ENCODE measurements around the gene ATIC.
"Not testable (repeated sequence)": the region's sequence is repeated elsewhere in the genome, so short reads cannot be mapped to it uniquely, and the experiment has no call there.

ATIC gene

DNA sequence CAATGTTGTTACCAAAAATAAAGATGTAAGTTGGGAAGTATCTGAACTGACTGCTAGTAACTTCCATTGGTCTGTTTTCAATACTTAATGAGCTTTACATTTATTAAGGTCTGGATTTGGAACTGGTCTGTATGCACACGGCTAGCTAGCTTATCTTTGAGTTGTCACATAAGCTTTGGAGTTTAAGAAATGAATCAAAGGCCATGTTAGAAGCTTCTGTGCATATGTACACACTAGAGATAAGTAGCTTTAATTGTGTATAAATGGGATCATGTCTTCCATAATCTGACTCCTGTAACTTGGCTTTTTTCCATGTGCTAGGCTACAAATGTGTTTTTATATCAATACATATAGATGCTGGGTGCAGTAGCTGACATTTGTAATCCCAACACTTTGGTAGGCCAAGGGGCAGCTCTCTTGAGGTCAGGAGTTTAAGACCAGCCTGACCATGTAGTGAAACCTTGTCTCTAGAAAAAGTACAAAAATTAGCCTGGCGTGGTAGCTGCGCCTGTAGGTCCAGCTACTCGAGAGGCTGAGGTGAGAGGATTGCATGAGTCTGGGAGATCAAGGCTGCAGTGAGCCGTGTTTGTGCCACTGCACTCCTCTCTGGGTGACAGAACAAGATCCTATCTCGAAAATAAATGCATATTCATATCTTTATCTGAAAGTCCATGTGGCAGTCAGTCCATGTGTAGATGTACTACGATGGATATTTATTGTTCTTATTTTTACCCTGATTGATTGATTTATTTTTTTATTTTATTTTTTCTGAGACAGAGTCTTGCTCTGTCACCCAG lies 27.2 kb downstream of the ATIC start:
- Mint-ChIP-seq H3K36me3 (ENCODE audit: low read depth) (peaks cover 92% of the 10 kb centered on the region), H3K4me1 (ENCODE audit: low read depth) (no peaks in the 10 kb centered on the region)

DNA sequence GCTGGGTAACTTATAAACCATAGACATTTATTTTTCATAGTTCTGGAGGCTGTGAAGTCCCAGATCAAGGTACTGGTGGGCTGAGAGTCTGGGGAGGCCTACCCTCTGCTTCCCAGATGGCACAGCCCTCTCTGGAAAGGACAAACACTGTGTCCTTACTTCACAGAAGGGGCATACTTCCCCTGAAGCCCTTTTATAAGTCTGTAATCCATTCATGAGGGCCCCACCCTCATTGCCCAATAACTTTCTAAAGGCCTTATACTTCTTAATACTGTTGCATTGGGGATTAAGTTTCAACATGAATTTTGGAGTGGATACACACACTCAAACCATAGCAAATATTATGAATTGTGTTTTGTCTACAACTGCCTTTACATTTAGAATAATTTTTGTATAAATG lies 36.0 kb downstream of the ATIC start:
- no peaks in the 10 kb centered on the region for H3K27me3 Mint-ChIP-seq
- no peaks in the 10 kb centered on the region for H3K9me3 Mint-ChIP-seq
- no peak overlapping the region for H3K4me3 Mint-ChIP-seq
- peaks cover 86% of the 10 kb centered on the region for H3K36me3 Mint-ChIP-seq (ENCODE audit: low read depth)
- H3K27ac Mint-ChIP-seq, result no peak overlapping the region
- H3K4me1 Mint-ChIP-seq (ENCODE audit: low read depth), result no peaks in the 10 kb centered on the region

More for the DNA sequence above, 27.2 kb downstream of the ATIC start:
- H3K9me3 Mint-ChIP-seq, result no peaks in the 10 kb centered on the region
- H3K4me3 Mint-ChIP-seq, result no peak overlapping the region
- H3K27ac Mint-ChIP-seq, result no peak overlapping the region
- H3K27me3 Mint-ChIP-seq, result no peaks in the 10 kb centered on the region

DNA sequence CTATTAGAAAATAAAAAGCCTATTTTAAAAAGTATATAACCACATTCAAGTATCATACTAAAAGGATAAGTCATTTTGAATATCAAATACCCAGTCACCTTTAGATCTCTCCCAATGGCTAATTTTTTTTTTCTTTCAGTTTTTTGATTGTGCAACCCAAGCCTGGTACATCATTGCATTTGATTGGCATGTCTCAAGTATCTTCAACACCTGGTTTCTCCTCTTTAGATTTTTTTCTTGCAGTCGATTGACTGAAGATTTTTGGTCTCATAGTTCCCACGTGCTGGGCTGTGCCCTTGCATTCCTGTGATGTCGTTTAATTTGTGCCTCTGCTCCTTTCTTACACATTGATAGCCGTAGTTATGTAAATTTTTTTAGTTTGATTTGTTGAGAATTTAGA lies 40.7 kb downstream of the ATIC start:
- H3K27ac Mint-ChIP-seq, result no peak overlapping the region
- no peaks in the 10 kb centered on the region for H3K9me3 Mint-ChIP-seq
- H3K4me1 Mint-ChIP-seq (ENCODE audit: low read depth), result no peaks in the 10 kb centered on the region
- H3K27me3 Mint-ChIP-seq, result no peaks in the 10 kb centered on the region
- H3K36me3 Mint-ChIP-seq (ENCODE audit: low read depth), result peaks cover 71% of the 10 kb centered on the region
- H3K4me3 Mint-ChIP-seq, result no peak overlapping the region

DNA sequence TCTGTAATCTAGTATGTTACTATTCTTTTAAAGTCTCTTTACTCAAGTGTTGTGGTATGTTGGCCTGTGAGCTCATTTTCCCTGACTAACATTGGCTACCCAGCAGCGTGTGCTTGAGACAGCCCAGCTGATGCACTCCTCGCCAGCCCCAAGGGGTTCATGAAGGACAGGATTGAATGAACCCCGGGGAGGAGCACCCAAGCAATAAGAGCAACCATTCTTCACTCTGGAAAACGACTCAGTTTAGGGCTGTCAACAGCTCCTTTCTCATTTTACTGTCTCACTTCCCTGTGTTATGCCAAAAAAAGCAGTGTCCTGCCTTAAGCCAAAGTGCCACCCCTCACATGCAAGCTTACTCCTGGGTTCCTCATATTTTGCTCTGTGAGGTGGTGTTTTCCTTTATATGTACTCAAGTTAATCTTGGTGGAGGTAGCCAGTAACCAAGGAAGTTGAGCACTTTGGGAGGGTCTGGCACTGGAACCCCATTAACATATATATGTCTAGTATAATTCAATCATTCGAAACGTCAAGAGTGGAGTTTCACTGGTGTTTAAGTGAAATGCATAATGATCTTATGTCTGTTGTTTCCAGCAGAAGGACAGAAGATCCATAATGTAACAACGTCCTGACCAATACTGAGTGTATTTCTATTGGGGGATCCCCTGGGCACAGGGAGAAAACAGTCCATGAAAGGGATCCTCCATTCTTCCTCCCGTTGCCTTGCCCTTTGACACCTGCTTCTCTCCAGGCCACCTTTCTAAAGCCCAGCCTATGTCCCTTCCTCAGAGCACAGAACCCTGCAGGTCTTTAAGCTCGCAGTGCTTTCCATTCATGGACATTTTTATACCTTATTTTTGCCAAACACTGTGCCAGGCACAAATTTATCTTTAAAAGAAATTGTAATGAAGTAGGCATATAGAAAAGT lies 43.2 kb downstream of the ATIC start:
- H3K9me3 Mint-ChIP-seq, result no peaks in the 10 kb centered on the region
- no peaks in the 10 kb centered on the region for H3K4me1 Mint-ChIP-seq (ENCODE audit: low read depth)
- no peaks in the 10 kb centered on the region for H3K27me3 Mint-ChIP-seq
- no peak overlapping the region for H3K27ac Mint-ChIP-seq
- H3K36me3 Mint-ChIP-seq (ENCODE audit: low read depth), result peaks cover 66% of the 10 kb centered on the region
- no peak overlapping the region for H3K4me3 Mint-ChIP-seq

DNA sequence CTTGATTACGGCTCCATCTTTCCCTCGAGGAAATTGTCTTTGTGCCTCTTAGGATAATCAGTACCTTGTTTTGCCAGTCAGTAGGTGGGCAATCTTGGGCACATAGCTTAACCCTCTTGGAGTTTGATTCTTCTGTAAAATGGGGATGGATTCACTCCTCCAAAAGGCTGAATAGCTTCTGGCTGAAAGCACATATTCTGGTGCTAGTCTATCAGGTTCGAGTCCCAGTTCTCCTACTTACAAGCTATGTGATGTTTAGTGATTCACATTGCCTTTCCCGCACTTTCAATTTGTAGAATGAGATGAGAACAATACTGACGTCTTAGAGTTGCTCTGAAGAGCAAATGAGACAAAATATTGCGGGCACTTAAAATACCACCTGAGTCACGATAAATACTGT lies 43.9 kb downstream of the ATIC start:
- no peaks in the 10 kb centered on the region for H3K27me3 Mint-ChIP-seq
- H3K4me1 Mint-ChIP-seq (ENCODE audit: low read depth), result no peaks in the 10 kb centered on the region
- peaks cover 66% of the 10 kb centered on the region for H3K36me3 Mint-ChIP-seq (ENCODE audit: low read depth)
- H3K9me3 Mint-ChIP-seq, result no peaks in the 10 kb centered on the region
- H3K4me3 Mint-ChIP-seq, result no peak overlapping the region
- H3K27ac Mint-ChIP-seq, result no peak overlapping the region

DNA sequence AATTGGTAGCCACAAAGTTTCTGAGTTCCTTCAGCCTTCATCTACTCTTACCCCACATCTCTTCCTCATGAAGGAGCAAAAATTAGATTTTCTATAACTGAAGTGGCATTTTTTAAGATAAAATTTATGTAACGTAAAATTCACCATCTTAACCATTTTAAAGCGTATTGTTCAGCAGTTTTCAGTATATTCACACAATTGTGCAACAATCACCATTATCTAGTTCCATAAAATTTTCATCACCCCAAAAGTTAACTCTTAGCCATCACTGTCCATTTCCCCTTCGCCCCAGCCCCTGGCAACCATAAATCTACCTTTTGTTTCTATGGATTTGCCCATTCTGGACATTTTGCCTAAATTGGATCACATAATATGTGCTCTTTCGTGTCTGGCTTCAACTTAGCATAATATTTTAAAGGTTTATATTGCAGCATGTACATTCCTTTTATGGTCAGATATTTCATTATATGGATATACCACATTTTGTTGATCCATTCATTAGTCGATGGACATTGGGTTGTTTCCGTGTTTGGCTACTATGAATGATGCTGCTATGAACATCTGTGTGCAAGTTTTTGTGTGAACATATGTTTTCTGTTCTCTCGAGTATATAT lies 44.6 kb downstream of the ATIC start:
- H3K4me3 Mint-ChIP-seq, result no peak overlapping the region
- H3K27me3 Mint-ChIP-seq, result no peaks in the 10 kb centered on the region
- H3K27ac Mint-ChIP-seq, result no peak overlapping the region

DNA sequence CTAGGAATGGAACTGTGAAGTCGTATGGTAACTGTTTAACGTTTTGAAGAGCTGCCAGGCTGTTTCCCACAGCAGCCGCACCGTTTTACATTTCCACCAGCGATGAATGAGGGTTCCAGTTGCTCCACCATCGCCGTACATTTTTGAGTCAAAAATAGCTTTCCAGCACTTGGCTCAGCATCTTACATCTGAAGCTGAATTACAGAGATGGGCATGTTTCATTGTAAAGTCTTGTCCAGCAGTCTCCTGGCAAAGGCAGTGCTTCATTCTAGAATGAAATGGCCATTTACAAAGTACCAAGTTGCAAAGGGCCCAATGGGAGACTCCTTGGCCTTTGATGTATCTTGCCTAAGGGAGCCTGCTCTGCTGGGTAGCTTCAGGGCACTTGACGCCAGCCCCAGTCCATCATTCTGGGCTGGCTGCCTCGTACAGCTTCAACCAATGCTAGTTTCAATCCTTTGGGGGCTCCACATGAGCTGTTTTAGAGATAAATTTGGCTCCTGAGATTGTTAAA lies 45.1 kb downstream of the ATIC start:
- no peak overlapping the region for H3K27ac Mint-ChIP-seq
- H3K4me1 Mint-ChIP-seq (ENCODE audit: low read depth), result no peaks in the 10 kb centered on the region
- no peak overlapping the region for H3K4me3 Mint-ChIP-seq
- no peaks in the 10 kb centered on the region for H3K9me3 Mint-ChIP-seq
- no peaks in the 10 kb centered on the region for H3K27me3 Mint-ChIP-seq
- peaks cover 62% of the 10 kb centered on the region for H3K36me3 Mint-ChIP-seq (ENCODE audit: low read depth)

More for the DNA sequence above, 44.6 kb downstream of the ATIC start:
- Mint-ChIP-seq H3K4me1 (ENCODE audit: low read depth) (no peaks in the 10 kb centered on the region), H3K36me3 (ENCODE audit: low read depth) (peaks cover 62% of the 10 kb centered on the region), H3K9me3 (no peaks in the 10 kb centered on the region)

DNA sequence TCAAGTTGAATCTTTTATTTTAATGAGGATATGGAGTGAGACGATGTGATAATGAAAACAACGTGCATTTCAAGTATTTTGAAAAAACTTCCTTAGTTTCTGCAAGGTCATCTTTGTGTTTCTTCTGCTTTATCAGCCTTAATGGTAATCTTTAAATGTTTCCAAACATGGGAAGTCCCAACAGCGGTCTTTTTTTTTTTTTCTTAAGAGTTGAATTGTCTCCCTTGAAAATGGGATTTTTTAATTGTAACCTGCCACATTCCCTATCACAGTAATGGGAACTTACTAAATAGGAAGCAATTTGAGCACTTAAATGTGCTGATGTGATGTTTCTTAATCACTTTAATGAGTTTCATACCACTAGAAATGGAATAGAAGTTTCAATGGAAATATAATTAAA lies 45.8 kb downstream of the ATIC start:
- Mint-ChIP-seq H3K27me3 (no peaks in the 10 kb centered on the region), H3K4me3 (no peak overlapping the region), H3K27ac (no peak overlapping the region), H3K9me3 (no peaks in the 10 kb centered on the region), H3K36me3 (ENCODE audit: low read depth) (peaks cover 66% of the 10 kb centered on the region), H3K4me1 (ENCODE audit: low read depth) (no peaks in the 10 kb centered on the region)

DNA sequence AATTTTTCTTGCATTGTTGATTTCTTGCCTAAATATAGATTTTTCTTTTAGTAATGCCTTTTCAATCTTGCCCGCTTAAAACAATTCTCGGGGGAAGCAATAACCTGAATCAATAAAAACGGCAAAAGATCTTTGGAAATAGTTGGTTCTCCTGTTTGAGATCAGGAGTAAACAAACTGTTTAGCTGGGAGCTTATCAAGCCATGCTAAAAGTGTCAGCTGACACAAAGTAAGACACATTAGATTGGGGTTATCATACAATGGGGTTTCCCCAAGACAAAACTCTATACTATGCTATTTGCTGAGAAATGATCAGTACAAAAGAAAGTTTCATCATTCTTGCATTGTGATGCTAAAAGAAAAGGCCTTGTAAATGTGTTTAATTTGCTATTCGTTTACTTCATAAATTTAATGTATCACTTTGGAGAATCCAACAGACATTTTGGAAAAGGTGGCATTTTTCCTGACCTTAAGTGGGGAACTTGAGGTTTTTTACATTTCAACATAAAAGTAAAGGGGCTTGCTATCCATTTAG lies 46.5 kb downstream of the ATIC start:
- H3K27ac Mint-ChIP-seq, result no peak overlapping the region
- peaks cover 63% of the 10 kb centered on the region for H3K36me3 Mint-ChIP-seq (ENCODE audit: low read depth)
- no peak overlapping the region for H3K4me3 Mint-ChIP-seq
- no peaks in the 10 kb centered on the region for H3K9me3 Mint-ChIP-seq
- H3K27me3 Mint-ChIP-seq, result no peaks in the 10 kb centered on the region
- no peaks in the 10 kb centered on the region for H3K4me1 Mint-ChIP-seq (ENCODE audit: low read depth)

DNA sequence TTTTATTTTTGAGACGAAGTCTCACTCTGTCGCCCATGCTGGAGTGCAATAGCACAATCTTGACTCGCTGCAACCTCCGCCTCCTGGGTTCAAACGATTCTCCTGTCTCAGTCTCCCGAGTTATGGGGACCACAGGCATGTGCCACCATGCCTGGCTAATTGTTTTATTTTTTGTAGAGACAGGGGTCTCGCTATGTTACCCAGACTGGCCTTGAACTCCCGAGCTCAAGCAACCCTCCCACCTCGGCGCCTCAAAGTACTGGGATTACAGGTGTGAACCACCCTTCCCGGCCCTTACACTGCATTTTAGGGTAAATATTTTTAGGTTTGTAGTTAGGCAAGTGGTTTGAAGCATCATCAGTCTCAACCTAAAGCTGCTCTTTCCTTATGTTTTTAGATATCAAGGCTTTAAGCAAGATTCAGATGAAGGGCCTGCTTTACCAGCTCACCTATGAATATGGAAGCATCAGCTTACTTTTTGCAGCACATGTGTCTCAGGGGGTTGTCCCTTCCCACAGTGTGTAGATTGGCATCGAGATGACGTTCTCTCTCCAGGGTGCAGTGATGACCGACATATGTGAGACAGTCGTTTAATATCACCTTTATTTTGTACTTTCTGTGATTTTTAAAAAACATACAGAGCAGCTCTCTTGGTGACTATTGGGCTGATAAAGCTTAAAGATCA lies 47.2 kb downstream of the ATIC start:
- H3K4me3 Mint-ChIP-seq, result no peak overlapping the region

DNA sequence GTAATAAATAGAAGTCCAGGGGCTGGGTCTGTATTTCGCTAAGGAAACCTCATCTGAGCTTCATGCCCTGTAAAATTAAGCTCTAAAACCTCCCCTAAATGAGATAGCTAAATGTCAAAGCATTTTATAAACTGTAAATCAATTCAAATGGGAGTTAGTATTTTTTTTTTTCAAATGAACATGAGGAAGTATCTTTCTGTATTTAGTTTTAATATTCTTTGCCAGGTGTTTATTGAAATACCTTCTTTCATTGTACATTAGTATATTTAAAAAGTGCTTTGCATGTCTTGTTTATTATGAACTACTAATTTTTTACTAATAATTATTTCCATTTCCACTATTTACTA lies 47.7 kb downstream of the ATIC start:
- Mint-ChIP-seq H3K36me3 (ENCODE audit: low read depth) (peaks cover 69% of the 10 kb centered on the region), H3K27me3 (no peaks in the 10 kb centered on the region), H3K4me3 (no peak overlapping the region), H3K27ac (no peak overlapping the region), H3K9me3 (no peaks in the 10 kb centered on the region), H3K4me1 (ENCODE audit: low read depth) (no peaks in the 10 kb centered on the region)

More for the DNA sequence above, 47.2 kb downstream of the ATIC start:
- peaks cover 69% of the 10 kb centered on the region for H3K36me3 Mint-ChIP-seq (ENCODE audit: low read depth)
- no peaks in the 10 kb centered on the region for H3K9me3 Mint-ChIP-seq
- no peak overlapping the region for H3K27ac Mint-ChIP-seq
- H3K4me1 Mint-ChIP-seq (ENCODE audit: low read depth), result no peaks in the 10 kb centered on the region
- H3K27me3 Mint-ChIP-seq, result no peaks in the 10 kb centered on the region

DNA sequence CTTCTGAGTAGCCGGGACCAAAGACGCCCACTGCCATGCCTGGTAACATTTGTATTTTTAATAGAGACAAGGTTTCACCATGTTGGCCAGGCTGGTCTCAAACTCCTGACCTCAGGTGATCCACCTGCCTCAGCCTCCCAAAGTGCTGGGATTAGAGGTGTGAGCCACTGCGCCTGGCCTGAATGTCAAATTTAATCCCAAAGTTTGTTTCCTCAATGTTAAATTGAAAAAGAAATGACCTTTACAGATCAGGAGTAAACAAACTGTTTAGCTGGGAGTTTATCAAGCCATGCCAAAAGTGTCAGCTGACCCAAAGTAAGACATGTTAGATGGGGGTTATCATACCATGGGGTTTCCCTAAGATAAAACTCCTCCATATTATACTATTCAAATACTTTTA lies 48.2 kb downstream of the ATIC start:
- H3K9me3 Mint-ChIP-seq; H3K4me1 Mint-ChIP-seq (ENCODE audit: low read depth); H3K27me3 Mint-ChIP-seq; H3K27ac Mint-ChIP-seq; H3K4me3 Mint-ChIP-seq: not testable (repeated sequence)
- peaks cover 71% of the 10 kb centered on the region for H3K36me3 Mint-ChIP-seq (ENCODE audit: low read depth)

DNA sequence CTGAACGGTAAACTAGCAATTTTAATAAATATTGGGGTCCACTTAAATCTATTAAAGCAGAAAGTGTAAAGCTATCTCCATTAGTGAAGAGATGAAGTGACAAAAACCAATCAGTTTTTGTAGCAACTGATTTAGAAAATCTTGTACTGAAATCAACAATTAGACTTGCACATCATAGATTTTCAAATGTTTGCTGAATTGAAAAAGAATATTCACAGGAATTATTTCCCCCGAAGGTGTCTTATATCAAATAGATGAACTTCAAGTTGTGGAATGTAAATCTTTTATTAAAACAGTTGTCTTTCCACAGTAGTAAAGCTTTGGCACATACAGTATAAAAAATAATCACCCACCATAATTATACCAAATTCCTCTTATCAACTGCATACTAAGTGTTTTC lies 48.7 kb downstream of the ATIC start:
- no peak overlapping the region for H3K27ac Mint-ChIP-seq
- H3K4me3 Mint-ChIP-seq, result no peak overlapping the region
- no peaks in the 10 kb centered on the region for H3K27me3 Mint-ChIP-seq
- H3K36me3 Mint-ChIP-seq (ENCODE audit: low read depth), result peaks cover 66% of the 10 kb centered on the region
- H3K9me3 Mint-ChIP-seq, result no peaks in the 10 kb centered on the region
- H3K4me1 Mint-ChIP-seq (ENCODE audit: low read depth), result no peaks in the 10 kb centered on the region

DNA sequence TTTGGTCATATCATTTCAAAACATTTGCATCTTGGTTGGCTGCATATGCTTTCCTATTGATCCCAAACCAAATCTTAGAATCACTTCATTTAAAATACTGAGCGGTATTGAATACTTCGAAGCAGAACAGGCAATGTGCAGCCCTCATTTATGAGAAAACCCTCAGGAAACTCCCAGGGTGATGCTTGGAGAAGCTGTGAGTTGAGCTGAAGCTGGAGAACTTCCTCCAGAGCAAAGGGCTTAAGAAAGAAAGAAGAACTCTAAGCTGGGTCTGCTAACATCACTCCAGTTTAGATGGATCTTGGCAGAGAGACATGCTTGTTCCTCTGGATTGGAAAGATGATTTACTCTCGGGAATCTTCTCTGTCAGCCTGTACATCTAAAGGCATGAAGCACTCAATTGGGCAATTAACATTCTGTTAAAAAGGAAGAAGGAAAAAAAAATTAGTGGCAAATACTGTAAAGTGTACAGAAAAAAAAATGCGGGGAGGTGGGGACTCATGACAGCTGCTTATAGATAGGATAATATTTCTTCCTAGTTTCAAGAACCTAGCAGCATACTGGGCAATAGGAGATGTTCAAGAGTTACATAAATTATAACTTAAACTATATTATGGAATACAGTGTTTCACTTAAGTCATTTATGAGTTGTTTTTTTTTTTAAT lies 49.5 kb downstream of the ATIC start:
- H3K4me3 Mint-ChIP-seq, result no peak overlapping the region
- no peak overlapping the region for H3K27ac Mint-ChIP-seq
- H3K4me1 Mint-ChIP-seq (ENCODE audit: low read depth), result no peaks in the 10 kb centered on the region
- H3K27me3 Mint-ChIP-seq, result no peaks in the 10 kb centered on the region
- H3K36me3 Mint-ChIP-seq (ENCODE audit: low read depth), result peaks cover 66% of the 10 kb centered on the region
- H3K9me3 Mint-ChIP-seq, result no peaks in the 10 kb centered on the region

Measured in stimulated activated naive CD8-positive, alpha-beta T cell treated with anti-CD3 and anti-CD28 coated beads, Interleukin-15, Interleukin-2, amounts not matched to agents 100 ng/mL and 50 ng/mL, for 24 hours (primary cell).